NCI-H82 treated with DMSO at 0.1 percent for 48 hours (cell line): ENCODE data around the gene CALN1.

ENCODE experiments used
- DNase-seq: peaks from one replicate; lab custom pipeline; 2025; ENCODE audit not compliant: unreplicated experiment; lab: John Stamatoyannopoulos, UW

CALN1 gene

GRCh38 chr7:72326811-72327210 is 85.3 kb downstream of the CALN1 start:
- DNase-seq = no peak

DNA sequence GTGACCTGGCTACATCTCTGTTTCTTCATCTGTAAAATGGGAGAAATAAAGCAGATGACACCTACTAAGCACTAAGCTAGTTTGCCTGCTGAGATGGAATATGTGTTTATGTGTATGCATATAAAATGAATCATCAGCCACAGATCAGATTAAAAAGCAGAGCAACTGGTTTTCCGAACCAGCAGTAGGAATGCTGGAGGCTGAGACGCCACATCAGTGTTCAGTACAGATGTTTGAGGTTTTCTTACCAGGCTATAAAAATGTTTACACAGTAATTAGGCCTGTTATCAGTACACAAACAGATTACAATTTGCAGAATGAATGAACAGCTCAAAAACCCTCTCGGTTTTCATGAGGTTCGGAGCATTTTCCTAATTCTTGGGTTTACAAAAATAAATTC is 85.8 kb downstream of the CALN1 start:
- no peak for DNase-seq

DNA sequence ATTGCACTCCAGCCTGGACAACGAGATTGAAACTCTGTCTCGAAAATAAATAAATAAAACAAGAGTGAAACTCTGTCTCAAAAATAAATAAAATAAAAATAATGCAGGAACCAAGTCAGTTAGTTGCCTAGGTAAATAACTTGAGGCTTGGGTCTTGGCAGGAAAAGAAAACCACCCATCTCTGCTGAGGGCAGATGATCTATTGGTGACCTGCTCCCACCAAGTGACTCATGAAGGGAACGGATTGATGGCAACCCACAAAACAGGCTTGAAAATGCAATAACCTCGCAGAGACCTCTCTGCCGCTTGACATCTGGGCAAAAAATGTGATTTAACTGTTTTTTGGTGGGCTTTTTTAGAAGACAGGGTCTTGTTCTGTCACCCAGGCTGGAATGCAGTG is 86.6 kb downstream of the CALN1 start:
- DNase-seq = no peak

- DNase-seq = no peak
These were observed 90.5 kb downstream of the CALN1 start for GRCh38 chr7:72321637-72322036.

DNA sequence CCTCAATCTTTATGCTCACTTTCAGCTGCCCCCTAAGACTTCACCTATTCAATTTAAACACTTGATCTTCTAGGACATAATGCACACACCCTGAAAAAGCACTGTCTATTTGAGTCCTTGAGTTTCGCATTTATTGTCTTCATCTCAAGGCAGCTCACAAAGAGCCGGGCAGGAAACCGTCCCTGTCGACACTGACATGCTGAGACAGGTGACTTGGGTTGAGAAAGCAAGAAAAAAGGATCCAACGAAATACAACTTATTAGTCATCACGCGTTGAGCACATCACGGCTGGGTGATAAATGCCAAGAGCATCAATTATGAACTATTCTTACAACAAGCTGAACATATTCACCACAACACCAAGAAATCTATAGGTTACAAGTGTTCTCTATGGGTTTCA is 91.1 kb downstream of the CALN1 start:
- no peak for DNase-seq

- DNase-seq = no peak
These were observed 94.8 kb downstream of the CALN1 start for GRCh38 chr7:72317341-72317740.

DNA sequence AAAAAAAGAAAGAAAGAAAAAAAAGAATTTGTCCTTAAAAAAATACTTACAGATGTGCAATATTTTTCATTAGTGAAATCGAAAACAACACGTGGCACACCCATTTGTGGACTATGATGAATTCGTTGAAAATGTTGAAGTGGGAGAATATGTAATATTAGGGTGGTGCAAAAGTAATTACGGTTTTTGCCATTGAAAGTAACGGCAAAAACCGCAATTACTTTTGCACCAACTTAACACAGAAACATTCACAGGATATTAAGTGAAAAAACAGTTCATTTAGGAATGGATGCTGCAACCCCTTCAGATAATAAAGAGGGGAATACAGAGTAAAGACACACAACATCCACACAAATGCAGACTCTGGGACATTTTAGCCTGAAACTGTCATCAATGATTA is 96.0 kb downstream of the CALN1 start:
- DNase-seq = no peak

- DNase-seq = no peak
These were observed 98.2 kb downstream of the CALN1 start for GRCh38 chr7:72313906-72314305.

GRCh38 chr7:72310301-72310700 is 101.8 kb downstream of the CALN1 start:
- no peak for DNase-seq

DNA sequence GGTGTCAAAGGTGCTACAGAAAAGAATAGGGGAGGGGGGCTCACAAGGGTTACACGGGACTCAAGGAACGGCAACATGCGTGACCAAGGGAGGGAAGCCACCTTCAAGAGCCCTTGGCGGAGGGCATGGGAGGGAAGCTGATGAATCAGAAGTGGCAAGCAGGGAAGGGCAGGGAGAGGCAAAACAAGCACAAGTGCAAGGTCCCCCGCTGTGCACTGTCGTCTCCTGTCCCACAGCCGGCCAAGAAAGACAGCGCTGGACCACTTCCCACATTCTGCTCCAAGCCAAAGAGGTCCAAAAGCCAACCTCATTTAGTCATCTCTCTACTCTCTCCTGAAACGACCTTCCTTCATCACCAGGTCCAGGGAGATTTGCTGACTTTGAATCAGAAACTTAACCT is 102.7 kb downstream of the CALN1 start:
- DNase-seq = no peak

- no peak for DNase-seq
These were observed 103.2 kb downstream of the CALN1 start for GRCh38 chr7:72308986-72309385.

- no peak for DNase-seq
These were observed 104.6 kb downstream of the CALN1 start for GRCh38 chr7:72307566-72307965.

DNA sequence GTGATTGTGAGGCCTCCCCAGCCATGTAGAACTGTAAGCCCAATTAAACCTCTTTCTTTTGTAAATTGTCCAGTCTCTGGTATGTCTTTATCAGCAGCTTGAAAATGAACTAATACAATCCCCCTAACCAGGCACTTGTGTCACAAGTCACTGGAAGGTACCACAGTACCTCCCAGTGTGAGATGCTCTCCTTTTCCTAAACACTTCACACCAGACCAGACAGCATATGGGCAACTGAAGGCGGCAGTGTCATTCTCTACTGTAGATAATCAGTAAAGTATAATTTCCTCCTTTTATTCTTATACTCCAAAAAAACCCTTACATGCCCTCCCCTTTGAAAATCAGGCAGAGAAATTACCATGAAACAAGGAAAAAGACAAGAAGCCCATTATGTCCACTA is 113.2 kb downstream of the CALN1 start:
- DNase-seq = no peak

- DNase-seq = no peak
These were observed 114.0 kb downstream of the CALN1 start for GRCh38 chr7:72298091-72298490.

- no peak for DNase-seq
These were observed 114.5 kb downstream of the CALN1 start for GRCh38 chr7:72297636-72298035.

DNA sequence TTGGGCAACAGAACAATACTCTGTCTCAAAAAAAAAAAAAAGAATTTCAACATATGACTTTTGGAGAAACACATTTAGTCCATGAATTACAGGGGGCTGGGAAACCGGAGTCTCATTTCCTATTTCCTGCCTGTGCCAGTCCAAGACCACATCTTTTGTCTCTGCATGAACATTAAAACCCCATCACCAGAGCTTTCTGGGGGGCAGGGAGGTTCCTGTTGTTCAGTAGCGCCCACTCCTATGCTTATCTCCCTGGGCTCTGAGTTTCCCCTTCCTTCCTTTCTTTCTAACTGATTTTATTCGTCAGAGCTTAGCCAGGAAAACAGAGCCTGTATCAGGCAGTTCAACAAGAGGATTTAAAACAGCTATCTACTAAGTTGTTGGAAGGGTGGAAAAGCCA is 119.3 kb downstream of the CALN1 start:
- no peak for DNase-seq

GRCh38 chr7:72292118-72292517 is 120.0 kb downstream of the CALN1 start:
- no peak for DNase-seq

- no peak for DNase-seq
These were observed 125.6 kb downstream of the CALN1 start for GRCh38 chr7:72286519-72286918.

- no peak for DNase-seq
These were observed 128.8 kb downstream of the CALN1 start for GRCh38 chr7:72283309-72283708.

DNA sequence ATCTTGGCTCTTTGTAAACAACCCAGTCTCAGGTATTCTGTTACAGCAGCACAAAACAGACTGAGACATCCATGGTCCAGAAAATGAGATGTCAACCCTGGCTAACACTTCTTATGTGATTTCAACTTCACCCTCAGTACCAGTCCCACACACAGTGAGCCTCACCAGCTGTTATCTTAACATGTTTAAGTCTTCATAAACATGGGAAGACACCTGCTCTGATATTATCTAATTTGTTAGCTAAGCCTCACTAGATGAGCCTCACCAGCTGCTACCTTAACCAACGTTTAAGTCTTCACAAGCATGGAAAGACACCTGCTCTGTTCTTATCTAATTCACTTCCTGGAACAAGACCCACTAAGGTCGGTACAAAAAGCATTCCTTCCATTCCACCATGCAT is 130.8 kb downstream of the CALN1 start:
- DNase-seq = peak; percentile 82

GRCh38 chr7:72279203-72279602 is 132.9 kb downstream of the CALN1 start:
- DNase-seq = no peak

DNA sequence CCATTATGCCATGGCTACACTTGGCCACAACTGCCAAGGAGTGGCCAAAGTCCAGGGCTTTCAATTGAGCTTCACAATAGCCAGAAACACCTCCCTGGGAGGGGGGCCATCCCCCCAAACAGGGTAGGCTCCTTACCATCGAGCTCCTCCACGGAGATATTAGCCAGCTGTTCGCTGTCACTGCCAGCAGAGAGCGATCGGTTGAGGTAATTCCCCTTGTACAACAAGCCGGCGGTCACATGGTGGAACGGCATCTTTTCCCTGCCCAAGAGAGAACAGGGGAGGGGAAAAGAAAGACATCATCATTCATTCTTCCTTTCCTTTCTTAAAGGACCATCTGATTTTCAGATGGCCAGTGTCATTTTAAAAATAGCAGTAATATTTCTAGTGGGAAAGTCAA is 133.6 kb downstream of the CALN1 start:
- DNase-seq = no peak

GRCh38 chr7:72275382-72276070 is 136.6 kb downstream of the CALN1 start:
- DNase-seq = no peak
